NCI-H1105 (cell line): Measurements from ENCODE around the gene SUSD6.

Source experiments
- DNase-seq: peaks from one replicate; lab custom pipeline; 2025; lab: John Stamatoyannopoulos, UW

SUSD6 gene

GRCh38 chr14:69673578-69674305 is 62.3 kb downstream of the SUSD6 start:
- no peak for DNase-seq

DNA sequence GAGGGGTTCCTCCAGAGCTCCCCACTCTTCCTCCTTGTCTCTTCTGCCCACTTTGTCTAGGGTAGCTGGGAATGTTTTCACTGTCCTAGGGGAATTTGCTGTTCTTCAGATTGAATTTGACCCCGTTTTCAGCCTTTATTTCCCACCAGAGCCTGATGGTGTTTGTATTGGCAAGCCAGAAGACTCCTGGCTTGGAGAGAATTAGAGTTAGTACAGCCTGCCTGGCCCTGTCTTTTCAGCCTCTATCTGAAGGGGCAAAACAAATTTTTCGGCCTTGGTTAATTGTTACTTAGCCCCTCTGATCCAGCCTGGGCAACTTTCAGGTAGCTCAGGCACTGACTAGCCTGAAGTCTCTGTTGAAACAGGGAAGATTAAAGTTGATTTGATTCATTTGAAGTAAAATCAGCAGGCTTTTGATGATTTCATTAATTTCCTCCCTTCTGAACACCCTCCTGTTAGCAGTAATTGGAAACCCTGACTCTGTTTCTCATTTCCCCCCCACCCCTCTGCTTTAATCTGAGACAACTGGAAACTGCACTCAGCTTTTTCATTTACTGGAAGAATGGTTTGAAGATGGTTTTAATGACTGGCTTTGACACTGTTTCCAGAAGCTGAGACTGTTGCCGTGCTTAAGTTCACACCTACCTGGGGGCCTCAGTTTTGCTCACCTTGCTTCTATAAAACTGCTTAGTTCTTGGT is 63.3 kb downstream of the SUSD6 start:
- no peak for DNase-seq

DNA sequence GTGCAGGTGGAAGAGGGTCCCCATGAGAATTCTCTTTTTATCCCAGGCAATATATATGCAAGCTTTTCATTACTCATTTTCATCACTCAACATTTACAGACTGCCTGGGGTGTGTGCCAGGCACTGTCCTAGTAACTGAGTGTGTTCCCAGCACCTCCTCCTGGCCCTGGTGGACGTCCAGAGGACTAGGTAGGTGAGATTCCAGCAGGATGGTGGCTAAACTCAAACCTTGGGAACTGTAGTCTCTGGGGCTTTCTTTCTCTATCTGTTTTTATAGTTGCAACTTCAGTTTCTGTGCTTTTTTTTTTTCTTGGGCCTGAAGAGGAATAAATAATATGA is 63.8 kb downstream of the SUSD6 start:
- no peak for DNase-seq

DNA sequence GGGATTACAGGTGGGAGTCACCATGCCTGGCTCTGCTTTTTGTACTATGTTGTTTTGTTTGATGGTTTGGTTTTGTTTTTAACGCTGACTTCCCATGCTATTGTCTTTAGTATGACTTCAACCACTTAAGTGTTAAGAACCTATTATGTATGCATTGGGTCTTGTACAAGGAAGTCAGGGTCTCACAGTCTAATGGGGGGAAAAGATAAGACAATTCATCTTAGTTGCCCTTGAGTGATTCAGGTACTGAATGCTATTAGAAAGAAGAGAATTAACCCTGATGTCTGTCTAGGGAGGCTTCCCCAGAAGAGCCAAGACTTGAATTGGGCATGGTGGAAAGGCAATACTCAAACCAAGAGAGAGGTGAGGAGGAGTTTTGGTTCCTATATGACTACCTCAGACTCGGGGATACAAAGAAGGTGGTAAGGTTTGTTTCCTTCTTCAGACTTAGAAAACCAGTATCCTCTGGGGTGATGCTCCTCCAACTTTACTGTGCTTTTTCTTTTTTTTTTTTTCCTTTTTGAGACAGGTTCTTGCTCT is 64.6 kb downstream of the SUSD6 start:
- no peak for DNase-seq

DNA sequence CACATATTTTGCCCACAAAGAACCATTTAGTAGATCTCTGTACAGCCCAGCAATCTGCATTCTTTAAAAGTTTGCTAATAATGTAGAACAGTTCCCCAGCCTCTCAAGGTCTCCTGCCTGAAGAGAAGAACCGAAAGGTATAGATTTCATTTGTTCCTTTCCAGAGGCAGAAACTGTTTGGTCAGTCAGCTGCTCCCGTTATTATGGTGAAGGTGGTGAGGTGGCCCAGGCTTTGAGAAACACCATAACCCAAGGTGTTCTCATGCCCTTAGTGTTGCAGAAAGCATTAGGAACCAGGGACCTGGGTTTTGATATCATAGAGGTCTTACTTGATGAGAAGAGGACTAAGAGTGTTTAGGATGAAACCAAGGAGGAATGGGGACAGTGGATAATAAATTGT is 65.3 kb downstream of the SUSD6 start:
- no peak for DNase-seq

DNA sequence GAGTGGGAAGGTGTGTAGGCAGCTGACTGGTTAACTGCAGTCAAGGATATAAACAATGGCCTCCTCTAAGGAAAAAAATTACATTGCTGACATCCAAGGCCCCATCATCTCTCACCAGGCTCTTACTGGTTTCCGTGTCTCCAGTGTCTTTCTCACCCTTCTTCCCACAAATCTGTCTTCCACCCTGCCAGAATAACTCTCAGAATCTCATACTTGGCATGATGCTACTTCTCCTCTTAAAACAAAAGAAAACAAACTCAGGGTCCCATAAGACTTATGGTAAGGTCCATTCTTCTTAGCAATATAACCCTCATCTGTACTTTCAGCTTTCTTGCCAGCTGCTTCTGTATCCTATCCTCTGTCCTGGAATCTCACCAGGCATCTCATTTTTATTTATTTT is 68.9 kb downstream of the SUSD6 start:
- DNase-seq, result no peak

DNA sequence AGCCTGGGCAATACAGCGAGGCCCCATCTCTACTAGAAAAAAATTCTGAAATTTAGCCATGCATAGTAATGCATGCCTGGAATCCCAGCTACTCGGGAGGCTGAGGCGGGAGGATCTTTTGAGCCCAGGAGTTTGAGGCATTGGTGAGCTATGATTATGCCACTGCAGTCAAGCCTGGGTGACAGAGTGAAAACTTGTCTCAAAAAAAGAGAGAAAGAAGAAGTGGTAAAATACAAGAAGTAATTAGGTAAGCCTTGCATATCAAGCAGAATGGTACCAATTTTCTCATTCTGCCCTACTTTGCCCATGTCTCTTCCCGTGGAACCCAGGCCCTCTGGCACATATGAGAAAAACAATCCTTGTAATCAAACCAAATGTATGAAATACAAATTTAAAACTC is 70.7 kb downstream of the SUSD6 start:
- DNase-seq, result no peak

DNA sequence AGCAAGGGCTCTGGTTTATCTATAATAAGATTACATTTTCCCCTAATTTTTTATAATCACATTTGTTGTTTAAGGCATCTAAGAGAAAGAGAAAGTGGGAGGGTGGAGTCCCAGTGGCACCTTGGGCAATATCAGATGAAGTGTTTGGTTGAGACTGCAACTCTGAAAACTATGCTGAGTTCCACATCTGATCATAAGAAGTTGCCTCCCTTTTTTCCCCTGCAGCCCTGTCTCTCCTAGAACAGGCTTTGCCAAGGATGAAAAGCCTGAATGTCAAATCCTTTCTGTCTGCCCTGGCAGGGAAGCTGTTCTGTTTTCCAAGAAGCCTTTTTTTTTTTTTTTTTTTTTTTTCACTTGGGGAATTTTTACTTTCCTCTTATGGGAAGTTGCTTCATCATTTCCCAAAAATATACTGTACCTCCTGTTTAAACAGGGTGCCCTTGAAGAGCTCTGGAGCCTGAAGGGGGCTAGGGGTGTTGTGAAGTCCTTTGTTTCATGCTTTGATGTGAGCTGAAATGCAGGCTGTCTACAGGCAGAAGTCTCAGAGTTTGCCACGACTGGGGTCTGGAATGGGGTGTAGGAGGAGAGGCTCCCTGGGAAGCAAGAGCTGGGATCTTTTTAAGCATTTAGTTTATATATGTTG is 71.3 kb downstream of the SUSD6 start:
- DNase-seq, result no peak

- DNase-seq, result no peak
These were observed 72.6 kb downstream of the SUSD6 start for GRCh38 chr14:69683971-69684370.

DNA sequence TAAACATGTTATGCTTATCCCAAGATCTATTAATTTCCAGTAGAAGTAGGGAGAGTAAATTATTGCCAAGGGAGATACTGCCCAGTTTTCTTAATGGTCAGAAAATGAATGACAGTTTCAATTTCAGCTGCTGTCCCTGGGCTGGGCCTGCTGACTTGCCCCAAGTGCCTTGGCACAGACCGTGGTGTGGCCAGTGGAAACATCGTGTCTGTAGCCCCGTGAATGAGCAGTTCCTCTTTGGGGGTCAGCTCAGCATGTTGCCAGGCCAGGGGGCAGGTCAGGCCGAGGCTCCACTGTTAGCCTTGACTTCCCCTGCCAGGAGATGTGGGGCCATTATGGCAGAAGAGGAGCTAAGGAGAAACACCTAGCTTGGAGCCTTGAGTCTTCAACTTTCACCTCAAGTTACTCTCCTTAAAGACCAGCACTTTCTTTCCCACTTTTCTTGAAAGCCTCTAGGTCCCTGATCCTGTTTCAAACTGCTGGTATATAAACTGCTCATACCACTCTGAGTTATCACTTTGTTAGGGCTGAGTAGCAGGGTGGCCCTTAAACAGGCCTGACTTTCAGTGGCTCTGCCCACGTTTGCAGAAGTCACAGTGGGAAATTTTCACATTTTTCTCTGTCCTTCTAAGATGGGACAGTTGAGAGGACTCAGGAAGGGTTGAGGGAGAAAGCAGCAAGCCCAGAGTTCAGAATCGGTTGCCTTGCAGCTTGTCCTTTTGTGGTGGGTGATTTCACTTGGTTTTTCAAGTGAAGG is 73.2 kb downstream of the SUSD6 start:
- DNase-seq, result no peak

- no peak for DNase-seq
These were observed 73.8 kb downstream of the SUSD6 start for GRCh38 chr14:69685218-69685616.

GRCh38 chr14:69685716-69686115 is 74.3 kb downstream of the SUSD6 start:
- peak; percentile 91 for DNase-seq

DNA sequence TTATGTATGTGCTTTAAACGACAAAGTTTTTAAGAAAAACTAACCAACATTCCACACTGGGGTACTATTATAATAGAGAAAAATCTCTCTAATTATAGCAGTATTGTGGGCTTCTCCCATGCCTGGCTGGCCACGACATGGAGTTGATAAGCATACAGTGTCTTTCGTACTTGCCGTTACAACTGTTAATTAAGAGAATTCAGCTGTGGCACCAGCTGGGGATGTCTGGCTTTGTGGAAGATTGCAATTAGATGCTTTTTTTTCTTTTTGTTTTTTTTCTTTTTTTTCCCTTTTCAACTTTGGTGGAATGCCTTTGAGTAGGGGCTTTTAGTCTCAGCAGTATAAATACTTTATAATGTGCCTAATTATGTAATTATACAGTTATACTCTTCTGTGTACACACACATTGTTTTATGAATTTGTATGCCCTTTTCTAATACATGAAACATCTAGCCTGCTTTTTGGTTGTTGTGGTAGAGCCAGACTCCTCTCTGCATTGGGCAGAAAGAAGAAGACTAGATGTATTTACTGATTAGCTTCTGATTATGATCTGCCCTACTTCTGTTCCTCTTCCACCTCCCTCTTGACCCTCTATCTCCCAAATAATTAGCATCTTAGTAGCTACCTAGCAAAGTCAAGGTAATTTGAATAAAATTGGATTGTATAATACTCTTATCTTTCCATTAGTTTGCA is 76.4 kb downstream of the SUSD6 start:
- DNase-seq, result peak; percentile 86

DNA sequence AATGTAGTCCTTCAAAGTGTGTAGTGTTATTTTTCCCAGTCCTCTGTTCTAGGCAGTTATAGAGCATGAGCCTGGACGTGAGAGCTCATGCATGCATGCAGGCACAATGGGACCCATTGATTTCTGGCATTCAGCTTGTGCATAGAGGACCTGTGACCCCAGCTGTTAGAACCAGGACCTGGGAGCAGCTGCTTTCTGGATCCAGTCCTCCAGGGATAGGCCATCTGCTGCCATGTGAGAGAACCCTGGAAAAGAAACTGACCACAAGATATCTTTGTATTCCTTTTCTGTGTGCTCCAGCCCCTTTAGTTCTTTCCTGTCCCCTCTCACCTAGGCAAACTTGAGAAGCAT is 76.9 kb downstream of the SUSD6 start:
- peak; percentile 35 for DNase-seq

- no peak for DNase-seq
These were observed 78.6 kb downstream of the SUSD6 start for GRCh38 chr14:69690042-69690441.

GRCh38 chr14:69692594-69692993 is 81.2 kb downstream of the SUSD6 start:
- no peak for DNase-seq

GRCh38 chr14:69693145-69693544 is 81.7 kb downstream of the SUSD6 start:
- no peak for DNase-seq

DNA sequence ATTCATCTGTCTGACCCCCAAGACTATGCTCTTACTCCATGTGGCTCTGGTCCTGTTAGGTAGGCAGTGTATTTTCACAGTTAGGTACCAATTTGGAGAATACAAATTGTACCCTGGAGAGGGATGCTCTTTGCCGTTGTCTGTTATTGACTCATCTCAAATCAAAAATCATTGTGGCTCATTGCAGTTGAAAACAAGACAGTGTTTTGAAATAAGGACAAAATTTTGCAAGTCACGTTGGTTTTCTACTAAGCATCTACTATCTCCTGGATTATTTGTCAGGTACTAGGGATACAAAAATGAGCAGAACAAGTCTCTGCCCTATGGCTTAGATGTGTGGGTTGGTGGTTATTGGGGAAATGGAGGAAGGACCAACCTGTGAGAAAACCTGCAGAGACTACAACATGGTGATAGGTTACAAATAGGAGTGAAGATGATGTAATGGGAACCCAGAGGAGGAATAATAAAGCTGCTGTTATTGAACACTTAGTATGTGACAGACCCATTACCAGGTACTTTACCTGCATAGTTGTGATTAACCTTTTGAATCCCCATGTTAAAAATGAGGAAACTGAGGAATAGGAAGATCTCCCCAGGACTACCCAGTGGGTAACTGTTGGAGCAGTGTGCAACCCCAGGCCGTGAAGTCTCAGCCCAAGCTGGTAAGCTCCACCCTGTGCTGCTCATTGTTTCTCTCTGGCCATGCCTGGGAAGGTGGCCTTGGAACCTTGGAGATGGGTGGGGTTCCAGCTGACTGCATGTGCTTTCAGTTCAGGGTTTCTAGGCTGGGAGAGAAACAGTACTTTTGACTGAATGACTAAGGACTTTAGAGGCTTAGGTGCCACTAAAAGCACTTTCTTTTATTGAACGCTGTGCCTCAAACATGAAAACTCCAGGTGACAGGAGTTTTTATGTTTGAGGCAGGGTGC is 82.7 kb downstream of the SUSD6 start:
- no peak for DNase-seq

DNA sequence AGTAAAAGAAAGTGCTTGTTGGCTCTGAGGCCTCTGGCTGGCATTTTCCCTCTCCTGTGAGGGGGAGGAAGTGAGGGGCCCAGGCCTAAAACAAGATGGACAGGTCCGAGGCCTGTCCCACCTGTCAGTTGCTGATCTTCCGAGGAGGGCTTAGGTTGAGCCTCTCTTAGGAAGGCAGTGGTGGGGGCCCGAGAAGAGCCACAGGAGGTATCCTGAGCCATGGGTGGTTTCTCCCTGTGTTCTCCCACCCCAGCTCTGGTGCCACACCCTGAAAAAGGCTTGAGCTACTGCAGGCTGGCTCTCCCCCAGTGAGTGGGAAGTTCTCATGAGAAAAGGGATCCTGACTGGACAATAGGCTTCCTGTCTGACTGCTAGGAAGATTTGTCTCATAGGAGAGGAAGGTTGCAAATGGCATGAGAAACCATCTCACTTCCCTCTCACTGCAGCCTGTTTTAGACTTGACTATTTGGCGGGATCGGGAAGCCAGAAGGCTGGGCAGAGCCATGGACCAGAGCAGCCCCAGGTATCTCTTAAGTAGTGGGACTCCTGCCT is 83.4 kb downstream of the SUSD6 start:
- no peak for DNase-seq
